ENCODE data around the gene PRR19.
A peak's percentile ranks its signal among the peaks of the same experiment; 100 is the strongest.

The PRR19 gene

DNA sequence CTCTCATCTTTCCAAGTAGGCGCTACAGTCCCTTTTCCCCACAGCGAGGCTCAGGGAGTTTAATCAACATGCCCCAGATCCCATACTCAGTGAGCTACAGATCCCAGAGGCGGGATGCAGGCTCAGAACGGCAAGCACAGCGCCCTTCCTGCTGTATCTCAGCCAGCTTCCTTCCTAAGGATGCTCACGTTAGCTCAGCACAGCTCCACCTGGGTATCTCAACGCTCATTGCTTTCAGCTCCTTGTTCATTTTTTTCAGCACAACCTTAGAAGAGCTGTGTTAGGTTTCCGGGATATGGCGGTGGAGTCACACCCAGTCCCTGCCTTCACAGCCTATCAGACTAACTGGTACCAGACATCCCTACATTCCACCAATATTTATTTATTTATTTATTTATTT, 20.4 kb downstream of the PRR19 start:
- Histone ChIP-seq H3K4me1 (ENCODE audit: control insufficient read depth, insufficient read depth, low read length) (peaks cover 24% of the 10 kb centered on the region), H3K9me3 (ENCODE audit: control insufficient read depth in 2 of 2, low read length in 2 of 2) (no peaks in the 10 kb centered on the region), H3K36me3 (ENCODE audit: control insufficient read depth in 2 of 2, insufficient read depth in 2 of 2, low read length in 2 of 2) (no peaks in the 10 kb centered on the region), H3K4me3 (ENCODE audit: low read length in 2 of 2) (no peak overlapping the region), H3K27ac (ENCODE audit: low read length) (no peak overlapping the region), H3K9ac (ENCODE audit: low read length in 2 of 2) (no peak overlapping the region), H3K27me3 (ENCODE audit: control insufficient read depth in 1 of 2, insufficient read depth in 2 of 2, low read length in 2 of 2) (peaks cover 8 to 21% of the 10 kb centered on the region in 2 donors)

DNA sequence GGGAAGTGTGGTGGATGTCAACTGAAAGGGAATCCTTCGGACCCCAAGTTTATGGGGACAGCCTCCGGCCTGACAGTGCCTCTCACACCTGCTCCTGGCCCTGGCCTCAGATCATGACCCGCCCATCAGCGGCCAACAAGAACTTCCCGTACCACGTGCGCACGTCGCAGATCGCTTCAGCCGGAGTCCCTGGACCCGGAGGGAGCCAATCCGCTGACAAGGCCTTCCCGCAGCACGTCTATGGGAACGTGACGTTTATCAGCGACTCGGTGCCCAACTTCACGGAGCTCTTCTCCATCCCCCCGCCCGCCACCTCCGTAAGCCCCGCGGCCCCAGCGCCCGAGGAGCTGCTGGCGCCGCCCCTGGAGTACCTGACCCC, 21.5 kb downstream of the PRR19 start:
- Histone ChIP-seq H3K27me3 (ENCODE audit: control insufficient read depth in 1 of 2, insufficient read depth in 2 of 2, low read length in 2 of 2) (peaks cover 8 to 21% of the 10 kb centered on the region in 2 donors), H3K36me3 (ENCODE audit: control insufficient read depth in 2 of 2, insufficient read depth in 2 of 2, low read length in 2 of 2) (no peaks in the 10 kb centered on the region), H3K27ac (ENCODE audit: low read length) (no peak overlapping the region), H3K4me3 (ENCODE audit: low read length in 2 of 2) (no peak overlapping the region), H3K4me1 (ENCODE audit: control insufficient read depth, insufficient read depth, low read length) (peaks cover 33% of the 10 kb centered on the region), H3K9me3 (ENCODE audit: control insufficient read depth in 2 of 2, low read length in 2 of 2) (no peaks in the 10 kb centered on the region), H3K9ac (ENCODE audit: low read length in 2 of 2) (no peak overlapping the region)

DNA sequence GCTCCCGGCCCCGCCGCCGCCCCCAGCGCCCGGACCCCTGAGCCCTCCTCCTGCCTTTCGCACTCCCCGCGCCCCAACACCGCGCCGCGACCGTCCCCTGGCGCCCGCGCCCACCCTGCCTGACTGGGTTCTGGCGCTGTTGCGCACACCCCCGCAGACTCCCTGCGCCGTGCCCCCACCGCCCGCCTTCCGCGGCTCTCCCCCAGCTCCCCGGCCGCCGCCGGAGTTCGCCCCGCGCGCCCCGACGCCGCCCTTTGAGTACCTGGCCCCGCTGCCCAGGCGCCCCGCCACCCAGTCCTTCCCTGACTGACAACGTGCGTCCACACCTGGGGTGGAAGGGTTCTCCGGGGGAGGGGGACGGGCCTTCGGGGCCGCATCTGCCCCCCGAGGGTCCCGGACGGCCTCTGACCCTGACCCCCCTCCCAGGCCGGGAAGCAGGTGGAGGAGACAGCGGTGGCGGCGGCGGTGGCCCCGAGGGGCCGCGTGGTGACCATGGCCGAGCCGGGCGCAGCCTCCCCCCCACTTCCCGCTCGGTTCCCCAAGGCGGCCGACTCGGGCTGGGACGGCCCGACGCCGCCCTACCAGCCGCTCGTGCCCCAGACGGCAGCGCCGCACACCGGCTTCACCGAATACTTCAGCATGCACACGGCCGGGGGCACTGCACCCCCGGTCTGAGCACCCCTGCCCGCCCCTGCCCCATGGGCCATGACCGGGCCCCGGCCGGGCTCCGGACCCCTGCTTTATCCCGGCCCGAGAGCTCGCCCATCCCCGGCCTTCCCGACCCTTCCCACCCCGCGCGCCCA, 22.1 kb downstream of the PRR19 start:
- Histone ChIP-seq H3K4me1 (ENCODE audit: control insufficient read depth, insufficient read depth, low read length) (peaks cover 33% of the 10 kb centered on the region), H3K9me3 (ENCODE audit: control insufficient read depth in 2 of 2, low read length in 2 of 2) (no peaks in the 10 kb centered on the region), H3K4me3 (ENCODE audit: low read length in 2 of 2) (no peak overlapping the region), H3K36me3 (ENCODE audit: control insufficient read depth in 2 of 2, insufficient read depth in 2 of 2, low read length in 2 of 2) (no peaks in the 10 kb centered on the region), H3K27ac (ENCODE audit: low read length) (no peak overlapping the region), H3K9ac (ENCODE audit: low read length in 2 of 2) (no peak overlapping the region), H3K27me3 (ENCODE audit: control insufficient read depth in 1 of 2, insufficient read depth in 2 of 2, low read length in 2 of 2) (peaks cover 8 to 21% of the 10 kb centered on the region in 2 donors)

DNA sequence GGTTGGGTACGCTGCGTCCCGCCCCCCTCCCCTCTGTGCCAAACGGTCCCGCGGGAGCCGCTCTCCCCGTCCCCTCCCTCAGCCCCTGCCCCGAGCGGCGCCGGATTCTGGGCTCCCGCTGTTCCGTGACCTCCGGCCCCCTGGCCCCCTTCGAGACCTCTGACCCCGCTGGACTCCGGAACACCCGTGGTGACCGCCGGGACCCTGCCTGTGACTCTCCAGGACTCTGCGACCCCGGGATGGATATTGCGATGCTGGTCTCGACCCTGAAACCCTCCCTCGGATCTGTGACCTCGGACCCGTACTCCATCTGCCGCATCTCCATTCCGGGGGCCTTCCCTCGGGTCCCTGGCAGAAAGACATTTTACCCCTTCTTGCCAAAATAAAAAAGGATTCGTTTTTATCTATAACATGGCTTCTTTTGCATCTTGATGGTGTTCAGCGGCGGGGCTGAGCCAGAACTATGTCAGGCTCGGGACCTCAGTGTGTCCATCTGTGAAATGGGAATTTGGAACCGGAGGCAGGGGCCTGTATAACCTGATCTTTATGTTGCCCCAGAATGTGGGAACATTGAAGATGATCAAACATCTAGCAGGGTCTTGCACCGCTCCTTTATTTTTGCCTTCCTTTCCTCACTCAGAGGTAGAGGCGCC, 22.8 kb downstream of the PRR19 start:
- Histone ChIP-seq H3K4me1 (ENCODE audit: control insufficient read depth, insufficient read depth, low read length) (peaks cover 33% of the 10 kb centered on the region), H3K27ac (ENCODE audit: low read length) (no peak overlapping the region), H3K4me3 (ENCODE audit: low read length in 2 of 2) (peak overlapping the region; percentile 68 to 93), H3K27me3 (ENCODE audit: control insufficient read depth in 1 of 2, insufficient read depth in 2 of 2, low read length in 2 of 2) (peaks cover 8 to 21% of the 10 kb centered on the region in 2 donors), H3K9ac (ENCODE audit: low read length in 2 of 2) (no peak overlapping the region), H3K9me3 (ENCODE audit: control insufficient read depth in 2 of 2, low read length in 2 of 2) (no peaks in the 10 kb centered on the region), H3K36me3 (ENCODE audit: control insufficient read depth in 2 of 2, insufficient read depth in 2 of 2, low read length in 2 of 2) (no peaks in the 10 kb centered on the region)

DNA sequence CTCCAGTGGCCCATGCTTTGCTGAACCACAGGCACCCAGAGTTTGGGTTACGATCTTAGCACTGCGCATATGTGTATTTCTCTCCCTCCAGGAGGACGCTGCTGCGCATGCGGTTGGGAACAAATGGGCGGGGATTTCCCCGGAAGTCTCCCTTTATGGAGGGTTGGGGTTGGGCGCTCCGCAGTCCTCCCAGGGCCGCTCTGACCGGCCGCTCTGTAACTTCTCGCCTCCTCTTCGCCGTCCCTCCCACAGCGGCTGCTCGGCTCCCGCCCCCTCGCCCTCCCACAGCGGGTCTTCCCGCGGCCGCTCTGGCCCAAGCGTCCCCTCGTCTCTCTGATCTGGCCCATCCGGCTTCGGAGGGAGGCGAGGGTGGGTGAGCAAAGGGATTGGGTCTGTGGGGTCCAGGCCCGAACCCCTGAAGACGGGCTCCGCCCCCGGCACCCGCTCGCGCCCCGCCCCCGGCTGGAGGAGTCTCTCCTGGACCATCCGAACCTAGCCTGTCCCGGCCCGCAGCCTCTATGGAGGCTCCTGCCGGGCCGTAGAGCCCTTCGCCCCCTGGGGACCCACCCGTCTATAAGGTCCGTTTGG, 23.5 kb downstream of the PRR19 start, which contains the start of gene MEGF8:
Gene MEGF8 (plus strand): TSS at position 328 of the 588 bp plus-strand sequence. CDS start 609 bp downstream, outside the sequence.
- H3K4me1 ChIP-seq (ENCODE audit: control insufficient read depth, insufficient read depth, low read length), result peaks cover 34% of the 10 kb centered on the region
- peak within 1 kb of the TSS; percentile 41 for H3K27ac ChIP-seq (ENCODE audit: low read length)
- peak within 1 kb of the TSS; percentile 90 to 93 for H3K9ac ChIP-seq (ENCODE audit: low read length in 2 of 2)
- H3K36me3 ChIP-seq (ENCODE audit: control insufficient read depth in 2 of 2, insufficient read depth in 2 of 2, low read length in 2 of 2), result no peaks in the 10 kb centered on the region
- peak within 1 kb of the TSS; percentile 92 to 93 for H3K4me3 ChIP-seq (ENCODE audit: low read length in 2 of 2)
- peaks cover 8 to 21% of the 10 kb centered on the region in 2 donors for H3K27me3 ChIP-seq (ENCODE audit: control insufficient read depth in 1 of 2, insufficient read depth in 2 of 2, low read length in 2 of 2)
- no peaks in the 10 kb centered on the region for H3K9me3 ChIP-seq (ENCODE audit: control insufficient read depth in 2 of 2, low read length in 2 of 2)

DNA sequence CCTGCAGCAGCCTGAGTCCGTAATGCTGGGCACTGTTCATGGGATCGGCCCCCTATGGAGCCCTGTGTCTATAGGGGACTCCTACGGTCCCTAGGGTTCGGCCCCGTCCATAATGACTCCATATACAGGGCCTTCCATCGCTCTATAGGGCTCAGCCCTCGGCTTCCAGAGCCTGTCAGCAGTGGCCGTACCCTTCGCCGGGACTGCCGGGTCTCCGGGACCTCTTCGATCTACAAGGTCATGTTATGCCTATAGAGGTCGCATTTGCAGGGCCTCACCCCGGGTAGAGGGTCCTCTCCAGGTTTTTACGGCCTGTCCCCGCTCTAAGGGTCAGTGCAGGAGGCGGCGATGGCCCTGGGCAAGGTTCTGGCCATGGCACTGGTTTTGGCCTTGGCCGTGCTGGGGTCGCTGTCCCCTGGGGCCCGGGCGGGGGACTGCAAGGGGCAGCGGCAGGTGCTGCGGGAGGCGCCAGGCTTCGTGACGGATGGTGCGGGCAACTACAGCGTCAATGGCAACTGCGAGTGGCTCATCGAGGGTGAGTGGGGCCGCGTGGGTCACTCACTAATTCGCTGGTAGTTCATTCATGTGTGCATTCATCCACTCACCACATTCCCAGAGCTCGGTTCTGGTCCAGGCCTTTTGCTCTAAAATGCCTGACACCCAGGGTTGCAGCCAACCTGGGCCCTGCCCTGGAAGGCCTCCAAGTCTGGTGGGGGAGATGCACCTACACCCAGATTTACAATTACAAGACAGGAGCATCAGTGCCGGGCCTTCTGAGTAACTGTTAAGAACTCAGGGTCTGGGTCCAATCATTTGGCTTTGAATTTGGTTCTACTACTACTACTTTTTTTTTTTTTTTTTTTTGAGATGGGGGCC, 24.2 kb downstream of the PRR19 start:
- peak overlapping the region; percentile 41 for H3K27ac ChIP-seq (ENCODE audit: low read length)
- peak overlapping the region; percentile 92 to 93 for H3K4me3 ChIP-seq (ENCODE audit: low read length in 2 of 2)
- no peaks in the 10 kb centered on the region for H3K36me3 ChIP-seq (ENCODE audit: control insufficient read depth in 2 of 2, insufficient read depth in 2 of 2, low read length in 2 of 2)
- H3K27me3 ChIP-seq (ENCODE audit: control insufficient read depth in 1 of 2, insufficient read depth in 2 of 2, low read length in 2 of 2), result peaks cover 8 to 21% of the 10 kb centered on the region in 2 donors
- peaks cover 36% of the 10 kb centered on the region for H3K4me1 ChIP-seq (ENCODE audit: control insufficient read depth, insufficient read depth, low read length)
- H3K9ac ChIP-seq (ENCODE audit: low read length in 2 of 2), result peak overlapping the region; percentile 90 to 93
- H3K9me3 ChIP-seq (ENCODE audit: control insufficient read depth in 2 of 2, low read length in 2 of 2), result no peaks in the 10 kb centered on the region

DNA sequence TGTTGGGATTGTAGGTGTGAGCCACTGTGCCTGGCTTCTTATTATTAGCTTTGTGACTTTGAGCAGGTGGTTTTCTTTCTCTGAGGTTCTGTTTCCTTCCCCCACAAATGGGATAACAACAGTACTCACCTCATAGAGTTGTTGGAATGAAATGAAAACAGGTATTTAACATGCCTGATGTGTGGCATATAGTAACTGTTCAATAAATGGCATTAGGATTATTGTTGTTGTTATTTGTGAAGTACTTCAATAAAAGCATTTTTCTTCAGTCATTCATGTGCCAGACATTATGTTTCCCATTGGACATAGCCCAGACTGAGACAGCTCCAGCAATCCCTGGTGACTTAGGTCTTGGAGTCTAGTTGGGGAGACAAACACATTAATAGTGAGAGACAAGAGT, 25.0 kb downstream of the PRR19 start:
- H3K9ac ChIP-seq (ENCODE audit: low read length in 2 of 2), result peak overlapping the region in 1 of 2 donors; percentile 36
- H3K27me3 ChIP-seq (ENCODE audit: control insufficient read depth in 1 of 2, insufficient read depth in 2 of 2, low read length in 2 of 2), result peaks cover 8 to 21% of the 10 kb centered on the region in 2 donors
- no peaks in the 10 kb centered on the region for H3K9me3 ChIP-seq (ENCODE audit: control insufficient read depth in 2 of 2, low read length in 2 of 2)
- no peaks in the 10 kb centered on the region for H3K36me3 ChIP-seq (ENCODE audit: control insufficient read depth in 2 of 2, insufficient read depth in 2 of 2, low read length in 2 of 2)
- H3K4me1 ChIP-seq (ENCODE audit: control insufficient read depth, insufficient read depth, low read length), result peaks cover 36% of the 10 kb centered on the region
- no peak overlapping the region for H3K27ac ChIP-seq (ENCODE audit: low read length)
- H3K4me3 ChIP-seq (ENCODE audit: low read length in 2 of 2), result peak overlapping the region; percentile 15 to 93

DNA sequence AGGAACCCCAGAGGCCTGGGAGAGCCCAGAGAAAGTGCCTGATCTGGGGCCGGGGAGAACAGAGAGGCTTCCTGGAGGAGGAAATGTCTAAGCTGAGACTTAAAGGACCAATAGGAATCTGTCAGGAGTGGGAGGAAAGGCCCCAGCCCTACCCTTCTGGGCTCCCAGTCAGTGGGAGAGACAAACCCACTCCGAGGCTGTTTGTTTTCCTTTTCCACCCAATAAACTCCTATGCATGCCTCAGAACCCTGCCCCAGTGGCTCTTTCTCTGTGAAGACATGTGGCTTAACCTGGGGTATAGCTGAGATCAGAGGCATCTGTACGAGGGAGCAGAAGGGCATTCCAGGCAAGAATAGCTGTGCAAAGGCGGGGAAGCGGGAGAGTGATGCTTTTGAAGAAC, 25.4 kb downstream of the PRR19 start:
- Histone ChIP-seq H3K9ac (ENCODE audit: low read length in 2 of 2) (peak overlapping the region in 1 of 2 donors; percentile 36), H3K4me3 (ENCODE audit: low read length in 2 of 2) (peak overlapping the region in 1 of 2 donors; percentile 93), H3K9me3 (ENCODE audit: control insufficient read depth in 2 of 2, low read length in 2 of 2) (no peaks in the 10 kb centered on the region), H3K27ac (ENCODE audit: low read length) (no peak overlapping the region), H3K4me1 (ENCODE audit: control insufficient read depth, insufficient read depth, low read length) (peaks cover 36% of the 10 kb centered on the region), H3K36me3 (ENCODE audit: control insufficient read depth in 2 of 2, insufficient read depth in 2 of 2, low read length in 2 of 2) (no peaks in the 10 kb centered on the region), H3K27me3 (ENCODE audit: control insufficient read depth in 1 of 2, insufficient read depth in 2 of 2, low read length in 2 of 2) (peaks cover 6 to 19% of the 10 kb centered on the region in 2 donors)

DNA sequence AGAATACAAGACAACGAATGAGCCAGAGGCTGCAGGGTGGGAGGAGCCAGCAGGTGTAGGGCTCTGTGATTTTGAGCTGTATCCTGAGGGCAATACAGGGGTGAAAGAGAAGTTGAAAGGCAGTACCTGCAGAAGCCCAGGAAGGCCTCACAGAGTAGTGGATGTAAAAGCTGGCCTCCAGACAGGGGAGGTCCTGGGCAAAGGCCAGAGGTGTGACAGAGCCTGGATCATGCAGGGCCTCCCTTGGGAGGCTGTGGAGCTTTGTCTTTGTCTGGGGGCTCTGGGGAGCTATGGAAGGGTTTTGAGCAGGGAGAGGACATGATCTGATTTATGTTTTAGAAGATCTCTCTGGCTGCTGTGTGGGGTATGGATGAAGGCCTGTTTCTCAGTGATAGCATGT, 26.2 kb downstream of the PRR19 start:
- Histone ChIP-seq H3K27ac (ENCODE audit: low read length) (no peak overlapping the region), H3K4me3 (ENCODE audit: low read length in 2 of 2) (no peak overlapping the region), H3K9ac (ENCODE audit: low read length in 2 of 2) (peak overlapping the region in 1 of 2 donors; percentile 62), H3K4me1 (ENCODE audit: control insufficient read depth, insufficient read depth, low read length) (peaks cover 36% of the 10 kb centered on the region), H3K27me3 (ENCODE audit: control insufficient read depth in 1 of 2, insufficient read depth in 2 of 2, low read length in 2 of 2) (peaks cover 4 to 19% of the 10 kb centered on the region in 2 donors), H3K9me3 (ENCODE audit: control insufficient read depth in 2 of 2, low read length in 2 of 2) (no peaks in the 10 kb centered on the region), H3K36me3 (ENCODE audit: control insufficient read depth in 2 of 2, insufficient read depth in 2 of 2, low read length in 2 of 2) (no peaks in the 10 kb centered on the region)

DNA sequence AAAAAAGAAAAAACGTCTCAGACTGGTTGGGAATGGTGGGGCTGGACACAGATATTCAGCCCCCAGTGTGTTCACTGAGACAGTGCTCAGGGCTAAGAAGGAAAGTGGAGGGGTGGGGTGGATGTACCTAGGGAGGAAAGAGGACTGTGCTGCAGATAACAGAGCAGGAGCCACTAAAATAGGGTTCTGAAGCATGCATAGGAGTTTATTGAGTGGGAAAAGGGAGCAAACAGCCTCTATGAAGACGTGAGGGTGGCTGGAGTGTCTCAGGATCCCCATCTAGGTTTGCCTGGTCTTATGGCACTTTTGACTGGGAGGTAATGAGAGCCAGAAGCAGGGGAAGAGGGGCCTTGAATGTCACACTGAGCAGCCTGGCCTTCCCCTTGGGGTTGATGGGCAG, 26.9 kb downstream of the PRR19 start:
- Histone ChIP-seq H3K9ac (ENCODE audit: low read length in 2 of 2) (no peak overlapping the region), H3K9me3 (ENCODE audit: control insufficient read depth in 2 of 2, low read length in 2 of 2) (no peaks in the 10 kb centered on the region), H3K36me3 (ENCODE audit: control insufficient read depth in 2 of 2, insufficient read depth in 2 of 2, low read length in 2 of 2) (peaks cover 0 to 2% of the 10 kb centered on the region in 2 donors), H3K27me3 (ENCODE audit: control insufficient read depth in 1 of 2, insufficient read depth in 2 of 2, low read length in 2 of 2) (peaks cover 0 to 12% of the 10 kb centered on the region in 2 donors), H3K27ac (ENCODE audit: low read length) (no peak overlapping the region), H3K4me1 (ENCODE audit: control insufficient read depth, insufficient read depth, low read length) (peaks cover 37% of the 10 kb centered on the region), H3K4me3 (ENCODE audit: low read length in 2 of 2) (no peak overlapping the region)

Measured in stomach smooth muscle (tissue), 2 donors.